Measurements from ENCODE around the gene PLCXD1. TPM values are rescaled to one million over a fixed set of nuclear protein-coding genes. Genes with fewer than 3 reads are reported as not detected.
"Not testable (repeated sequence)": the region's sequence is repeated elsewhere in the genome, so short reads cannot be mapped to it uniquely, and the experiment has no call there.

Gene PLCXD1
- total and polyA plus RNA-seq, 9 donors: 2.6 to 19.4 (median 11.8) TPM

DNA sequence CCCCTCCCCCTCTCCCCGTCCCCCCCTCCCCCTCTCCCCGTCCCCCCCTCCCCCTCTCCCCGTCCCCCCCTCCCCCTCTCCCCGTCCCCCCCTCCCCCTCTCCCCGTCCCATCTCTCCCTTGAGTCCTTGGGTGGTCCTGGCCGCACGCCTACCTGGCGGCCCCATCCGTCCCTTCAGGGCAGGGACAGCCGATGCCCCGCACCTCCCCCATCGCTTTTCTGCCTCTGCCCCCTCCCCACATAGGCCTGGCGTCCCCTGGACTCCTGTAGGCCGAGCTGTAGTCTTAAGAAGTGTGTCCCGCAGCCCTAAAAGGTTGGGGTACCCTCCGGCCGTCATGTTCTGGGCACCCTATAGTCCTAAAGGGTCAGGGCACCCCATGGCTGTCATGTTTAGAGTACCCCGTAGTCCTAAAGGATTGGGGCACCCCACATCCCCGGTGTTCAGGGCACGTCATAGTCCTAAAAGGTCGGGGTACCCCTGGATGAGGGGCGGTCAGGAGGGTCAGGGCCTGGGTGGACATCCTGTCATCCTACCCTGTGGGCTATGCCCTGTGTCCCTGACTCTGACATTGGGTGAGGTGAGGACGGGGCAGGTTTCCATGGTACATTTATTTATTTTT lies 48.2 kb downstream of the PLCXD1 start:
- intact Hi-C loops (cut with DNase I): no loop called here
- H3K27me3 ChIP-seq: no peaks in the 10 kb centered on the region
- WGBS, 3 donors: 71 to 90% (median 84%) methylated on average over 12 to 18 of the region's 23 CpGs
- H3K4me3 ChIP-seq: no peak overlapping the region
- peak in 2 of 5 donors; percentile 29 to 33 for DNase-seq
- peaks cover 6% of the 10 kb centered on the region for H3K4me1 ChIP-seq (ENCODE audit: insufficient read depth)
- TF ChIP-seq, protein P1, sequence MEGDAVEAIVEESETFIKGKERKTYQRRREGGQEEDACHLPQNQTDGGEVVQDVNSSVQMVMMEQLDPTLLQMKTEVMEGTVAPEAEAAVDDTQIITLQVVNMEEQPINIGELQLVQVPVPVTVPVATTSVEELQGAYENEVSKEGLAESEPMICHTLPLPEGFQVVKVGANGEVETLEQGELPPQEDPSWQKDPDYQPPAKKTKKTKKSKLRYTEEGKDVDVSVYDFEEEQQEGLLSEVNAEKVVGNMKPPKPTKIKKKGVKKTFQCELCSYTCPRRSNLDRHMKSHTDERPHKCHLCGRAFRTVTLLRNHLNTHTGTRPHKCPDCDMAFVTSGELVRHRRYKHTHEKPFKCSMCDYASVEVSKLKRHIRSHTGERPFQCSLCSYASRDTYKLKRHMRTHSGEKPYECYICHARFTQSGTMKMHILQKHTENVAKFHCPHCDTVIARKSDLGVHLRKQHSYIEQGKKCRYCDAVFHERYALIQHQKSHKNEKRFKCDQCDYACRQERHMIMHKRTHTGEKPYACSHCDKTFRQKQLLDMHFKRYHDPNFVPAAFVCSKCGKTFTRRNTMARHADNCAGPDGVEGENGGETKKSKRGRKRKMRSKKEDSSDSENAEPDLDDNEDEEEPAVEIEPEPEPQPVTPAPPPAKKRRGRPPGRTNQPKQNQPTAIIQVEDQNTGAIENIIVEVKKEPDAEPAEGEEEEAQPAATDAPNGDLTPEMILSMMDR (IDR thresholded peaks at IDR 0.05): no peak
- TF ChIP-seq EP300 (IDR thresholded peaks at IDR 0.05) (no peak), POLR2A (IDR thresholded peaks at IDR 0.05) (no peak)
- H3K36me3 ChIP-seq: no peaks in the 10 kb centered on the region
- no peaks in the 10 kb centered on the region for H3K9me3 ChIP-seq
- H3K27ac ChIP-seq: no peak overlapping the region

DNA sequence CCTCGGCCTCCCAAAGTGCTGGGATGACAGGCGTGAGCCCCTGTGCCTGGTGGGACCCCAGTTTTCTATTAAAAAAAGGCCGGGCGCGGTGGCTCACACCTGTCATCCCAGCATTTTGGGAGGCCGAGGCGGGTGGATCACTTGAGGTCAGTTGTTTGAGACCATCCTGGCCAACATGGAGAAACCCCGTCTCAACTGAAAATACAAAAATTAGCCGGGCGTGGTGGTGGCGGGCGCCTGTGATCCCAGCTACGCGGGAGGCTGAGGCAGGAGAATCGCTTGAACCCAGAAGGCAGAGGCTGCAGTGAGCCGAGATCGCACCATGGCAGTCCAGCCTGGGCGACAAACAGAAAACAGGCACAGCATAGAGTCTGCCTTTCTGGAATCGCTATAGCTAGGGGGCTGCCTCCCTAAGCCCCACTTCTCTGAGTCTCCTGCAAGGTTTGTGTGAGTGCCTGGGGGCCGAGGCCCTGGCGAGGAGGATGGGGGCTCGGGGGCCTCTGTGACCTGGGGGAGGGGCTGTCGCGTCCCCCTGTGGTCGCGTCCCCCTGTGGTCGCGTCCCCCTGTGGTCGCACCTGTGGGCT lies 49.1 kb downstream of the PLCXD1 start:
- DNase-seq: peak in 1 of 5 donors; percentile 34
- 67 to 89% (median 80%) methylated on average over 21 to 29 of the region's 29 CpGs for WGBS, 3 donors
- H3K36me3 ChIP-seq; H3K27me3 ChIP-seq; H3K9me3 ChIP-seq; H3K4me1 ChIP-seq (ENCODE audit: insufficient read depth); H3K27ac ChIP-seq; H3K4me3 ChIP-seq; intact Hi-C loops (cut with DNase I): not testable (repeated sequence)

DNA sequence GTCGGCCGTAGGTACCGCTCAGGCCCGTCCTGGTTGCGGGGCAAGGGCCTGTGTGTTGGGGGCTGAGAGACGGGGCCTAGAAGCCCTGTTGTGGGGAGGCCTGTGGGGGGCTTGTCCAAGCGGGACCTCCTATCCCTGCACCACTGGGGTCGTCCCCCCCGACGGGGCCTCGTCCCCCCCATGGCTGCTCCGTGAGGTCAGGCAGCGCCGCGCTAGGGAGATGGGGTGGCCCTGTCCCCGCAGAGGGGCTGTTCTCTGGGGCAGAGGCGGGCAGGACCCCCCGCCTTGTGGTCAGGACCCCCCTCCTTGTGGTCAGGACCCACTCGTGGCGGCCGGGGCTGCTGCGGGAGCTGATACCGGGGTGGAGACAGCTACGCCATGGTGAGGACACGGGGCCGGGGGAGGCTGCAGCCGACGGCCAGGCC lies 49.6 kb downstream of the PLCXD1 start:
- 20 to 51% (median 36%) methylated on average over 11 to 28 of the region's 28 CpGs for WGBS, 3 donors
- Histone ChIP-seq H3K4me3 (no peak overlapping the region), H3K27me3 (no peaks in the 10 kb centered on the region), H3K9me3 (no peaks in the 10 kb centered on the region), H3K36me3 (no peaks in the 10 kb centered on the region), H3K4me1 (ENCODE audit: insufficient read depth) (peaks cover 6% of the 10 kb centered on the region), H3K27ac (no peak overlapping the region)
- TF ChIP-seq, protein P1 (IDR thresholded peaks at IDR 0.05): no peak
- no peak for TF ChIP-seq POLR2A (IDR thresholded peaks at IDR 0.05)
- TF ChIP-seq EP300 (IDR thresholded peaks at IDR 0.05): no peak
- intact Hi-C loops (cut with DNase I): no loop called here
- DNase-seq: peak in 1 of 5 donors; percentile 19

DNA sequence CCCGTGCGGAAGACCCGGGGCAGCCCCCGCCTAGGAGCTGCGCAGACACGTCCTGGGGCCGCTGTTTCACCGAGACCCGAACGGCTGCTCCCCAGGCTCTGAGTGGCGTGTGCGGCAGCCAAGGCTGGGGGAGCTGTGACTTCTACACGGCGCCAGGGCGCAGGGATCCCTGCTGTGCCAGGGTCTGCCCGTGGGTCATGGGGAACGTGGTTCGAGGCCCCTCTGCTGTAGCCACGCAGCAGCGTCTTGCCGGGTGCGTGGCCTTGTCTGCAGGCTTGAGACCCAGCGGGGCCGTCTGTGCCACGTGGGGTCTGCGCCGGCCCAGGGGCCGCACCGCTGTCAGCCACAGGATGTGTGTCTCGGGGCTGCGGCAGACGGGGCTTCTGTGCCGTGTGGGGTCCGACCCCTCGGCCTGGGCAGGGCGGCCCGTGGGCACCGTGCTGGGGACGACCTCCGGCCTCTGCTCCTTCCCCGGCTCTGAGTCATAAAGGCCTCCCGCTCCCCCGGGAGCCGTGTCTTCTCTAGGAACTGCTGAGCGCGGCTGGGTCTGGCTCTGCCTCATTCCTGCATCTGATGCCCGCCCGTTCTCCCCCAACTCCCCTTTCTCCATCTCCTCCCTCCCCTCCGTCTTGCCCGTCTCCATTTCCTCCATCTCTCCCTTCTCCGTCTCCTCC lies 50.1 kb downstream of the PLCXD1 start:
- TF ChIP-seq EP300 (IDR thresholded peaks at IDR 0.05) (no peak), POLR2A (IDR thresholded peaks at IDR 0.05) (no peak)
- TF ChIP-seq, protein P1 (IDR thresholded peaks at IDR 0.05): no peak
- H3K27me3 ChIP-seq: no peaks in the 10 kb centered on the region
- WGBS, 3 donors: 5 to 9% (median 6%) methylated on average over 48 to 51 of the region's 51 CpGs
- peaks cover 6% of the 10 kb centered on the region for H3K4me1 ChIP-seq (ENCODE audit: insufficient read depth)
- no peaks in the 10 kb centered on the region for H3K9me3 ChIP-seq
- no peak overlapping the region for H3K4me3 ChIP-seq
- DNase-seq: peak in 2 of 5 donors; percentile 31 to 52
- no peaks in the 10 kb centered on the region for H3K36me3 ChIP-seq
- no peak overlapping the region for H3K27ac ChIP-seq
- intact Hi-C loops (cut with DNase I): no loop called here

Data from ovary (tissue), 9 donors.